ENCODE data around the gene PXT1. TPM values are rescaled to one million over a fixed set of nuclear protein-coding genes. Genes with fewer than 3 reads are reported as not detected.

PXT1 gene
- polyA plus RNA-seq, 3 donors, result 0.13 to 0.31 (median 0.24) TPM

DNA sequence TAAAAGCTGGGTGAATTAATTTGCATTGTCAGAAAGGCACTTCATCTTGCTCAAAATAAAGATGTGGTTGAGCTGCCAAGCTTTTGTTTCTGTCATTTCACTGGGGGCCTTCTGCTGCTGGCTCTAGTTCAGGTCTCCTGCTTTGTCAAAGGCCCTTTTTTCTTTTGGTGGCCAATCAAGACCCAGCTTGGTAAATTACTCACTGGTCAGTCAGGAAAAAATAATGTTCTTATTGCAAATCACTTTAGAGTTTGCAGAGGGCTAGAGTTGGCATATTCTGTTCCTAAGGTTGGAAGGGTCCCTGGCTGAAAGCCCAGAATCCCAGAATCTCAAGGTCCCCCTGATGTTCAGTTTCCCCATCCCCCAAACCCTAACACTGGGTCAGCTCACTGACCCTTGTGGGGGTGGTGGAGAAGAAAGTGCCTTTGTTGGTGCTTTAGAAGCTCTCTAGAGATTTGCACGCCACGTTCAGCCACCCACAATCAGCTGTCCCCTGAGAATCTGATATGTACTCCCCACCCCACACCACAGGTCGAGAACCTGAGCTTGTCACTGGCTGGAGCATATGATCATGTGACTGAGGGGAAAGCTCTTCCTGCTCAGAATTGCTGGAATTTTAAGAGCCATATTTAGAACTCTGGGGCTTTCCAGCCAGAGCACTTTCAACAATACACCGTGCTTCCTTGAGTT is 84.3 kb downstream of the PXT1 start:
- TF ChIP-seq, protein P1, sequence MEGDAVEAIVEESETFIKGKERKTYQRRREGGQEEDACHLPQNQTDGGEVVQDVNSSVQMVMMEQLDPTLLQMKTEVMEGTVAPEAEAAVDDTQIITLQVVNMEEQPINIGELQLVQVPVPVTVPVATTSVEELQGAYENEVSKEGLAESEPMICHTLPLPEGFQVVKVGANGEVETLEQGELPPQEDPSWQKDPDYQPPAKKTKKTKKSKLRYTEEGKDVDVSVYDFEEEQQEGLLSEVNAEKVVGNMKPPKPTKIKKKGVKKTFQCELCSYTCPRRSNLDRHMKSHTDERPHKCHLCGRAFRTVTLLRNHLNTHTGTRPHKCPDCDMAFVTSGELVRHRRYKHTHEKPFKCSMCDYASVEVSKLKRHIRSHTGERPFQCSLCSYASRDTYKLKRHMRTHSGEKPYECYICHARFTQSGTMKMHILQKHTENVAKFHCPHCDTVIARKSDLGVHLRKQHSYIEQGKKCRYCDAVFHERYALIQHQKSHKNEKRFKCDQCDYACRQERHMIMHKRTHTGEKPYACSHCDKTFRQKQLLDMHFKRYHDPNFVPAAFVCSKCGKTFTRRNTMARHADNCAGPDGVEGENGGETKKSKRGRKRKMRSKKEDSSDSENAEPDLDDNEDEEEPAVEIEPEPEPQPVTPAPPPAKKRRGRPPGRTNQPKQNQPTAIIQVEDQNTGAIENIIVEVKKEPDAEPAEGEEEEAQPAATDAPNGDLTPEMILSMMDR (IDR thresholded peaks at IDR 0.05), result no peak
- H3K36me3 Mint-ChIP-seq, result peaks cover 0 to 1% of the 10 kb centered on the region in 2 donors
- Histone ChIP-seq H3K27ac (ENCODE audit: low read depth in 1 of 2, low read length in 2 of 2) (no peak overlapping the region), H3K4me1 (ENCODE audit: control insufficient read depth in 1 of 2, insufficient read depth in 2 of 2, low read length in 2 of 2) (peaks cover 33 to 36% of the 10 kb centered on the region in 2 donors), H3K4me3 (replicated peaks in 1 of 3; ENCODE audit: low read depth in 2 of 3, low read length in 3 of 3) (no peak overlapping the region), H3K36me3 (replicated peaks in 1 of 2; ENCODE audit: control insufficient read depth in 1 of 2, insufficient read depth in 2 of 2, low read length in 2 of 2) (no peaks in the 10 kb centered on the region), H2AFZ (ENCODE audit: insufficient read depth, low read depth, low read length, poor library complexity, severe bottlenecking) (no peak overlapping the region), H4K20me1 (ENCODE audit: insufficient read depth, low read length) (no peaks in the 10 kb centered on the region), H3K9me3 (replicated peaks in 1 of 2; ENCODE audit: control insufficient read depth in 1 of 2, insufficient read depth in 1 of 2, low read length in 2 of 2) (no peaks in the 10 kb centered on the region), H3K9ac (ENCODE audit: insufficient read depth, low read length, poor library complexity, severe bottlenecking) (no peak overlapping the region), H3K79me2 (ENCODE audit: insufficient read depth, low read length) (no peaks in the 10 kb centered on the region), H3K27me3 (ENCODE audit: control insufficient read depth in 2 of 2, insufficient read depth in 2 of 2, low read length in 2 of 2) (no peaks in the 10 kb centered on the region), H3K4me2 (replicated peaks; ENCODE audit: extremely low read depth, low read length, poor library complexity, severe bottlenecking) (no peak overlapping the region)
- no CpG with 5 or more reads among the region's 4 CpGs for whole genome bisulfite sequencing (ENCODE audit: insufficient coverage)
- H3K27ac Mint-ChIP-seq, result no peak overlapping the region
- H3K4me3 Mint-ChIP-seq, result no peak overlapping the region
- H3K27me3 Mint-ChIP-seq (ENCODE audit: low read depth in 3 of 3), result peaks cover 0 to 2% (median 2%) of the 10 kb centered on the region in 3 donors
- DNase-seq, result no peak
- H3K9me3 Mint-ChIP-seq, result no peaks in the 10 kb centered on the region
- intact Hi-C loops (cut with micrococcal nuclease), result no loop called here
- H3K4me1 Mint-ChIP-seq, result peaks cover 34% of the 10 kb centered on the region

DNA sequence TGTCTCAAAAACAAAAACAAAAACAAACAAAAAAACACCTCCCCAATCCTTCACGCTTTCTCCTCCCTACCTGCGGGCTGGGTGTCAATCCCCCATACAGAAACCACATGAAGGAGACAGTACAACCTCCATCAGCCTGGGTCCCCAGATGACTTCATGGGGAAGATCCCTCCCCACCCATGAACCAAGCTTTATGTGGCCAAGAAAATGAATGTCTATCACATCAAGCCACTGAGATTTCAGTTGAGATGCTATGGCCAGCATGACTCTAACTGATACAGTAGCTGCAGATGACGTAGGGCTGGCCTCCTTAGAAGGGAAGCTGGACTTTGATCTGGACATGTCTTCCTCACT is 84.8 kb downstream of the PXT1 start:
- H3K27me3 ChIP-seq (ENCODE audit: control insufficient read depth in 2 of 2, insufficient read depth in 2 of 2, low read length in 2 of 2), result no peaks in the 10 kb centered on the region
- H3K4me3 ChIP-seq (replicated peaks in 1 of 3; ENCODE audit: low read depth in 2 of 3, low read length in 3 of 3), result no peak overlapping the region
- H3K27ac ChIP-seq (ENCODE audit: low read depth in 1 of 2, low read length in 2 of 2), result no peak overlapping the region
- Mint-ChIP-seq H3K4me1 (peaks cover 29% of the 10 kb centered on the region), H3K27me3 (ENCODE audit: low read depth in 3 of 3) (peaks cover 0 to 2% (median 2%) of the 10 kb centered on the region in 3 donors), H3K36me3 (peaks cover 0 to 1% of the 10 kb centered on the region in 2 donors), H3K9me3 (peaks cover 0 to 2% (median 0%) of the 10 kb centered on the region in 7 donors), H3K4me3 (no peak overlapping the region), H3K27ac (no peak overlapping the region)
- TF ChIP-seq, protein P1 (IDR thresholded peaks at IDR 0.05), result no peak
- no peak for DNase-seq
- no peak overlapping the region for H2AFZ ChIP-seq (ENCODE audit: insufficient read depth, low read depth, low read length, poor library complexity, severe bottlenecking)
- peaks cover 28 to 30% of the 10 kb centered on the region in 2 donors for H3K4me1 ChIP-seq (ENCODE audit: control insufficient read depth in 1 of 2, insufficient read depth in 2 of 2, low read length in 2 of 2)
- intact Hi-C loops (cut with micrococcal nuclease), result no loop called here
- WGBS (ENCODE audit: insufficient coverage), result 90% methylated on average over 3 of the region's 3 CpGs
- H3K9me3 ChIP-seq (replicated peaks in 1 of 2; ENCODE audit: control insufficient read depth in 1 of 2, insufficient read depth in 1 of 2, low read length in 2 of 2), result no peaks in the 10 kb centered on the region
- no peaks in the 10 kb centered on the region for H3K36me3 ChIP-seq (replicated peaks in 1 of 2; ENCODE audit: control insufficient read depth in 1 of 2, insufficient read depth in 2 of 2, low read length in 2 of 2)
- H3K9ac ChIP-seq (ENCODE audit: insufficient read depth, low read length, poor library complexity, severe bottlenecking), result no peak overlapping the region
- H3K4me2 ChIP-seq (replicated peaks; ENCODE audit: extremely low read depth, low read length, poor library complexity, severe bottlenecking), result no peak overlapping the region
- no peaks in the 10 kb centered on the region for H3K79me2 ChIP-seq (ENCODE audit: insufficient read depth, low read length)
- H4K20me1 ChIP-seq (ENCODE audit: insufficient read depth, low read length), result no peaks in the 10 kb centered on the region
